NCI-H748 (cell line): ENCODE results near the gene DDAH1.
"Not testable (repeated sequence)": the region's sequence is repeated elsewhere in the genome, so short reads cannot be mapped to it uniquely, and the experiment has no call there.

Source experiments
- DNase-seq: peaks from one replicate; lab custom pipeline; 2025; ENCODE audit not compliant: unreplicated experiment; lab: John Stamatoyannopoulos, UW

The DDAH1 gene

GRCh38 chr1:85465099-85465785, at the start of gene DDAH1:
DDAH1 (minus strand) TSS chr1:85465159; CDS start chr1:85465045, 114 bp downstream.
- peak; percentile 90 for DNase-seq

GRCh38 chr1:85513998-85514397, 49.0 kb upstream of the DDAH1 start:
- DNase-seq: not testable (repeated sequence)

- no peak for DNase-seq
These were observed 39.5 kb upstream of the DDAH1 start for GRCh38 chr1:85504417-85504816.

GRCh38 chr1:85502625-85503083, 37.7 kb upstream of the DDAH1 start:
- DNase-seq: peak; percentile 45

- no peak for DNase-seq
These were observed 37.2 kb upstream of the DDAH1 start for GRCh38 chr1:85502171-85502570.

- no peak for DNase-seq
These were observed 36.5 kb upstream of the DDAH1 start for GRCh38 chr1:85501355-85501898.

- DNase-seq: no peak
These were observed 32.1 kb upstream of the DDAH1 start for GRCh38 chr1:85496941-85497582.

GRCh38 chr1:85495556-85495955, 30.6 kb upstream of the DDAH1 start:
- no peak for DNase-seq

GRCh38 chr1:85494904-85495266, 29.9 kb upstream of the DDAH1 start:
- DNase-seq: no peak

GRCh38 chr1:85494074-85494903, 29.3 kb upstream of the DDAH1 start:
- peak; percentile 30 for DNase-seq

- DNase-seq: no peak
These were observed 25.5 kb upstream of the DDAH1 start for GRCh38 chr1:85490270-85490985.

GRCh38 chr1:85488126-85488525, 23.2 kb upstream of the DDAH1 start:
- DNase-seq: no peak

- DNase-seq: peak; percentile 45
These were observed 20.6 kb upstream of the DDAH1 start for GRCh38 chr1:85485516-85485915.

- no peak for DNase-seq
These were observed 19.8 kb upstream of the DDAH1 start for GRCh38 chr1:85484716-85485115.

GRCh38 chr1:85484264-85484663, 19.3 kb upstream of the DDAH1 start:
- no peak for DNase-seq

- DNase-seq: no peak
These were observed 16.7 kb upstream of the DDAH1 start for GRCh38 chr1:85481688-85482087.

- no peak for DNase-seq
These were observed 15.6 kb upstream of the DDAH1 start for GRCh38 chr1:85480566-85480965.

GRCh38 chr1:85479491-85479890, 14.5 kb upstream of the DDAH1 start:
- DNase-seq: no peak

GRCh38 chr1:85478366-85478765, 13.4 kb upstream of the DDAH1 start:
- no peak for DNase-seq

GRCh38 chr1:85475055-85475454, 10.1 kb upstream of the DDAH1 start:
- no peak for DNase-seq

- DNase-seq: no peak
These were observed 8.4 kb upstream of the DDAH1 start for GRCh38 chr1:85473390-85473789.
